HG02938 (cell line): ENCODE data around the gene PRAC1.

Experiments
- ATAC-seq: cut with Tn5 transposase; IDR thresholded peaks from one replicate; pipeline ENCODE4 v1.9.1; 2021; ENCODE audit warnings: mild to moderate bottlenecking, moderate library complexity; ENCODE audit not compliant: unreplicated experiment

Gene PRAC1

GRCh38 chr17:48715496-48716399, 6.6 kb downstream of the PRAC1 start:
- ATAC-seq: no peak

- ATAC-seq: no peak
These were observed 11.2 kb downstream of the PRAC1 start for GRCh38 chr17:48711128-48711527.

DNA sequence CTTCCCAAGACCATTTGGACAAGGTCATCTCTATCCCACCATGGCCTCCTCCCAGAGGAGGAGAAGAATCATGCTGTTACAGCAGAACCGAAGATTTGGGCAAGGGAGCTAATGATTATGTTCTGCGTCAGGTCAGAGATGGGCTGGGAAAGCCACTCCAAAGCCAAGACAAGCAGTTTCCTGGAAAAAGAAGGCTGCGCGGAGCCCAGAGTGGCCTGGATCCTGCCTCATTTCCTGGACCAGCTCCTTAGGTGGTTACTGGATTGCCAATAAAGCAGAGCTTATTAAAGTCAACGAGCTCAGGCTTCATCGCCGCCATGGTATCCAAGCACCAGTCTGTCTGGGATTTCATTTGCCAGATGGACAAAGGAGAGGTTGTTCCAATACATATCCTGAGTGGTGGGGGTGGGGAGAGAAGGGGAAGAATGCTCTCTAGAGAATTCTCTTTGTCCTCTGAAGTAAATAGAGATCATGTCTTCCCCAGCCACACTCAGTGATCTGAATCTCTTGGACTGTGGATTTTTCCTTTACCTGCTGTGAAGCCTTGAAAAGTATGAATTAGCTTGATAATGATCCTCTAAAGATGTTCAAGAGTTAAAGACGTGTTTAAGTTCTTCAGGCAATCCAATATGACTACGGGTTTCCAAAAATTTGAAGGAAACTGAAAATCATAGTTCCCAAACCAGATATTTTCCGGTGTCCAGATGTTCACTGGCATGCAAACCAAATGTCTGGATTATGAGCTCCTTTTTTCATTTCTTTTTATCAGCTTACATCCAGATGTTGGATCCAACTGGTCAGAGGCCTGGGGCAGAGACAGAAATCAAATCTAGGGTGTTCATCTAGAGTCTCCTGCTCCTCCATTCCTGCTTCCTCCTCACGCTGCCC, 17.7 kb downstream of the PRAC1 start:
- ATAC-seq: no peak

- no peak for ATAC-seq
These were observed 20.3 kb downstream of the PRAC1 start for GRCh38 chr17:48701864-48702532.

DNA sequence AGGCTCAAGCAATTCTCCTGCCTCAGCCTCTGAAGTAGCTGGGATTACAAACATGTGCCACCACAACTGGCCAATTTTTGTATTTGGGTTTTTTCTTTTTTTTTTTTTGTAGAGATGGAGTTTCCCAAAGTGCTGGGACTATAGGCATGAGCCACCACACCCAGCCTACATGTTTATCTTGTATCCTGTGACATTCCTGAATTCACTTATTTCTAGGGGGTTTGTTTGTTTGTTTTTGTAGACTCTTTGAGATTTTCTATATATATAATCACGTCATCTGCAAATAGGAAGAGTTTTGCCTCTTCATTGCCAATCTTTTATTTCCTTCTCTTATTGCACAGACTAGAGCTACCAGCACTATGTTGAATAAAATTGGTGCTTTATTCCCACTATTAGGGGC, 29.1 kb downstream of the PRAC1 start:
- ATAC-seq: no peak

- ATAC-seq: no peak
These were observed 30.3 kb downstream of the PRAC1 start for GRCh38 chr17:48692049-48692448.

GRCh38 chr17:48690655-48691054, 31.7 kb downstream of the PRAC1 start:
- no peak for ATAC-seq

DNA sequence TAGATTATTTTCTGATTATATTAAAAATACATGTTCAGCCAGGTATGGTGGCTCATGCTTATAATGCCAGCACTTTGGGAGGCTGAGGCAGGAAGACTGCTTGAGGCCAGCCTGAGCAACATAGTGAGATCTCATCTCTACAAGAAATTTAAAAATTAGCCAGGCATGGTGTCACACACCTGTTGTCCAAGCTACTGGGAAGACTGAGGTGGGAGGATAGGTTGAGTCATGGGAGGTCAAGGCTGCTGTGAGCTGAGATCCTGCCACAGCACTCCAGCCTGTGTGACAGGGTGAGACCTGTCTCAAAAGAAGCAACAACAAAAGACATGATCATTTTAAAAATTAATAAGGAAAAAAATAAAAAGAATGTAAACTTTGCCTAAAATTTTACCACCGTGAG, 40.7 kb downstream of the PRAC1 start:
- ATAC-seq: no peak

DNA sequence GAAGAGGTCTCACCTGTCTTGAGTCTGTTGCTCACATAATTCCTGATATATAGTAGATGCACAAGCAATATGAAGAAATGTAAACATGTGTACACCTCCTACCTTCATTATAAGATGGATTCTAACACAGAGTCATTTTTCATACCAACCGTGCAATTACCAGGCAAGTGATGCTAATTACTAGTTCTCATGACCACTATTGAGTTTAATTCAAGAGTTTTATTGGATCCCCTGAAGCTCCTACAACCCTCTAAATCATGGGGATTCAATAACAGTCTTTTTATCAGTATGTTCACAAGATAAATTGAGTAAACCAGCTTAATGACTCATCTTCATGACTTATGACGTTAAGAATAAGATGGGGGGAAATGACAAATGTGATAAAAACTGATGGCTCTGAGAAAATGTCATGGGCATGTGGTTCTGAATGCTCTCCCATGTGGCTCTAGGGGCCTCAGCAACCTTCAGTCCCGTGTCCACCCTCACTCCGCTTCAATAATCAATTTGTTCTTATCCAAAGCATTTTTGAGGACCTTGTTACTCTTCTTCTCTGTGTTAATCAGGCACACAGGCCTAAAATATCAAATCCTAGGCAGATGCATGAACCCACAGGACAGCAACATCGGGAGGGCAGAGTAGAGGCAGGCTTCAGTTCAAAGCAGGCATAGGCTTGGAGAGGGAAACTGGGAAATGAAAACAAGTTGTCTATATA, 42.8 kb downstream of the PRAC1 start:
- no peak for ATAC-seq

DNA sequence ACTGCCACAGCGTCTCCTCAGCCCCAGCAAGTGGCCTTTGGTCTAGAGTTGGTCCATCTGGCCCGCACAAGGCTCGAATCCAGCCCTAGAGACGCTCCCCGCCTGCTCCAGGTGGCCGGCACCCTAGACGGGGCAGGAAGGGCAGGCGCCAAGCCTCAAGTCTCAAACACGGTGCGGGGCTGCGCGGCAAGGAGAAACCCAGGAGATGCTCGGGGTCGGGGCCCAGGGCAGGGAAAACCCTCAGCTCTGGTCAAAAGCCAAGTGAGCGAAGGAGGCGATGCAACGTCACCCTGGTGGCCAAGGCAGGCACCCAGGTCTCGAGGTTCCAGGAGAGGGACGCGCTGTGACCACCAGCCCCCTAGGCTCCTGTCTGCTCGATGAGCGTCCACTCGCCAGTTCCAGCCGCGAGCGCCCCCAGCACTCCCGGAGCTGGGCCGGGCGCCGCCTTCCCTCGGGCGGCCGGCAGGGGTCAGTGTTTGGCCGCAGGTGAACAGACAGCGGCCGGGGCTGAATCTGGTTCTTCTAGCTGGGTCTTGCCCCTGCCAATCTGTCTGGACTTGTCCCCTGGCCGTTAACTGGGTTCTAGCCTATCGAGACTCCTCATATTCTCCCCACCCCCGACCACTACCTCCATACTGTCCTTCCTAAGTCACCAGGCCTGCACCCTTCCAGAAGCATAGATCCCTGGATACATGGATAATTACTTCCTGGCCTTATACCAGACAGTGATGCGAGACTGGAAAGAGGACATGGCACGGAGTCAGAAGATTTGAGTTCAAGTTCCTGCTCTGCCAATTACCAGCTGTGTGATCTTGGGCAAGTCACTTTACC, 44.0 kb downstream of the PRAC1 start:
- no peak for ATAC-seq

DNA sequence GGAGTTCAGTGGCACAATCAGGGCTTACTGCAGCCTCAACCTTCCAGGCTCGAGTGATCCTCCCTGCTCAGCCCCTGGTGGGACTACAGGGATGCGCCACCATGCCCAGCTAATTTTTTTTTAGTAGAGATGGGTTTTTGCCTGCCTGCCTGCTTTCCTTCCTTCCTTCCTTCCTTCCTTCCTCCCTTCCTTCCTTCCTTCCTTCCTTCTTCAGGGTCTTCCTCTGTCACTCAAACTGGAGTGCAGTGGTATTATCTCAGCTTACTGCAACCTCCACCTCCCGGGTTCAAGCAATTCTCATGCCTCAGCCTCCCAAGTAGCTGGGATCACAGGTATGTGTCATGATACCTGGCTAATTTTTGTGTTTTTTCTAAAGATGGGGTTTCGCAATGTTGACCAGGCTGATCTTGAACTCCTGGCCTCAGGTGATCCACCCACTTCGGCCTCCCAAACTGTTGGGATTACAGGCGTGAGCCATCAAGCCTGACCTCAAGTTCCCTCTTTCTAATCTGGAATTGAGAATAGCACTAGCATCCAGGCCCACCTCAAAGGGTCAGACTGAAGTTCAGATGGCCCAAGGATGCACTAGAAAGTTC, 45.3 kb downstream of the PRAC1 start:
- ATAC-seq: no peak

GRCh38 chr17:48672340-48672739, 50.0 kb downstream of the PRAC1 start:
- no peak for ATAC-seq
